GM13977 (cell line): ENCODE measurements around the gene TBC1D22A.

Source experiments
- DNase-seq: peaks from one replicate; pipeline ENCODE4 v3.0.0; 2012; ENCODE audit warnings: low spot score
- CTCF ChIP-seq: IDR thresholded peaks from 2 replicates; pipeline ENCODE4 v1.5.1; 2012; ENCODE audit warnings: mild to moderate bottlenecking, control low read depth; ENCODE audit not compliant: insufficient read depth; ENCODE audit errors: extremely low read depth, missing control alignments
- in situ Hi-C: fragments of 300-500 bp; cut with MboI; formaldehyde crosslinking; loops from one replicate; pipeline ENCODE4 v1.12.0; 2022; ENCODE audit warnings: low sequenced_read_pairs, low pct_unique_long_range_greater_than_20kb, mixed read lengths, inconsistent platforms; ENCODE audit not compliant: unreplicated experiment

TBC1D22A gene

GRCh38 chr22:46917771-46918101, 155.3 kb downstream of the TBC1D22A start:
- in situ Hi-C loops = no loop called here
- DNase-seq = no peak
- no peak for TF ChIP-seq CTCF

- no peak for TF ChIP-seq CTCF
- in situ Hi-C loops = no loop called here
- DNase-seq = no peak
These were observed 155.7 kb downstream of the TBC1D22A start for GRCh38 chr22:46918197-46918596.

GRCh38 chr22:46922037-46922436, 159.6 kb downstream of the TBC1D22A start:
- in situ Hi-C loops = no loop called here
- no peak for TF ChIP-seq CTCF
- no peak for DNase-seq

GRCh38 chr22:46923394-46923793, 160.9 kb downstream of the TBC1D22A start:
- in situ Hi-C loops = no loop called here
- no peak for DNase-seq
- TF ChIP-seq CTCF = no peak

GRCh38 chr22:46925818-46926217, 163.4 kb downstream of the TBC1D22A start:
- no peak for TF ChIP-seq CTCF
- no peak for DNase-seq
- in situ Hi-C loops = no loop called here

GRCh38 chr22:46929046-46929709, 166.7 kb downstream of the TBC1D22A start:
- in situ Hi-C loops = no loop called here
- TF ChIP-seq CTCF = no peak
- no peak for DNase-seq
